Measurements from ENCODE around the gene ABCA2.
A peak's percentile ranks its signal among the peaks of the same experiment; 100 is the strongest.

Gene ABCA2

GRCh38 chr9:137051145-137051724 lies 23.2 kb upstream of the ABCA2 start:
- no peaks in the 10 kb centered on the region for H3K9me3 ChIP-seq (ENCODE audit: control insufficient read depth, low read length)
- no peak overlapping the region for H3K4me3 ChIP-seq (ENCODE audit: extremely low read depth, insufficient read depth, low read length, poor library complexity, severe bottlenecking)
- 89 to 91% methylated on average over 13 to 15 of the region's 17 CpGs for WGBS, 2 experiments (ENCODE audit: insufficient coverage in 2 of 2)
- H3K27ac ChIP-seq (ENCODE audit: low read depth, low read length, severe bottlenecking) = no peak overlapping the region
- peaks cover 2% of the 10 kb centered on the region for H3K4me1 ChIP-seq (ENCODE audit: control insufficient read depth, insufficient read depth, low read length, poor library complexity, severe bottlenecking)
- H3K36me3 ChIP-seq (ENCODE audit: control insufficient read depth, insufficient read depth, low read length) = no peaks in the 10 kb centered on the region

- 74% methylated on average over 5 of the region's 5 CpGs for WGBS, 2 experiments (ENCODE audit: insufficient coverage in 2 of 2)
- H3K27ac ChIP-seq (ENCODE audit: low read depth, low read length, severe bottlenecking) = no peak overlapping the region
- no peaks in the 10 kb centered on the region for H3K9me3 ChIP-seq (ENCODE audit: control insufficient read depth, low read length)
- peaks cover 2% of the 10 kb centered on the region for H3K4me1 ChIP-seq (ENCODE audit: control insufficient read depth, insufficient read depth, low read length, poor library complexity, severe bottlenecking)
- H3K4me3 ChIP-seq (ENCODE audit: extremely low read depth, insufficient read depth, low read length, poor library complexity, severe bottlenecking) = no peak overlapping the region
- H3K36me3 ChIP-seq (ENCODE audit: control insufficient read depth, insufficient read depth, low read length) = no peaks in the 10 kb centered on the region
Measured at GRCh38 chr9:137050570-137050969, 22.5 kb upstream of the ABCA2 start.

GRCh38 chr9:137049544-137050449 lies 21.8 kb upstream of the ABCA2 start:
- peaks cover 2% of the 10 kb centered on the region for H3K4me1 ChIP-seq (ENCODE audit: control insufficient read depth, insufficient read depth, low read length, poor library complexity, severe bottlenecking)
- WGBS, 2 experiments (ENCODE audit: insufficient coverage in 2 of 2) = 39 to 50% methylated on average over 29 to 38 of the region's 38 CpGs
- no peak overlapping the region for H3K27ac ChIP-seq (ENCODE audit: low read depth, low read length, severe bottlenecking)
- H3K9me3 ChIP-seq (ENCODE audit: control insufficient read depth, low read length) = no peaks in the 10 kb centered on the region
- H3K4me3 ChIP-seq (ENCODE audit: extremely low read depth, insufficient read depth, low read length, poor library complexity, severe bottlenecking) = no peak overlapping the region
- H3K36me3 ChIP-seq (ENCODE audit: control insufficient read depth, insufficient read depth, low read length) = no peaks in the 10 kb centered on the region

- Histone ChIP-seq H3K9me3 (ENCODE audit: control insufficient read depth, low read length) (no peaks in the 10 kb centered on the region), H3K36me3 (ENCODE audit: control insufficient read depth, insufficient read depth, low read length) (no peaks in the 10 kb centered on the region), H3K4me3 (ENCODE audit: extremely low read depth, insufficient read depth, low read length, poor library complexity, severe bottlenecking) (no peak overlapping the region), H3K27ac (ENCODE audit: low read depth, low read length, severe bottlenecking) (no peak overlapping the region), H3K4me1 (ENCODE audit: control insufficient read depth, insufficient read depth, low read length, poor library complexity, severe bottlenecking) (peaks cover 2% of the 10 kb centered on the region)
- WGBS, 2 experiments (ENCODE audit: insufficient coverage in 2 of 2) = 54 to 60% methylated on average over 56 of the region's 72 CpGs
Measured at GRCh38 chr9:137048655-137049543, 20.9 kb upstream of the ABCA2 start.

- no peaks in the 10 kb centered on the region for H3K4me1 ChIP-seq (ENCODE audit: control insufficient read depth, insufficient read depth, low read length, poor library complexity, severe bottlenecking)
- peak within 1 kb of the TSS; percentile 50 for H3K4me3 ChIP-seq (ENCODE audit: extremely low read depth, insufficient read depth, low read length, poor library complexity, severe bottlenecking)
- H3K9me3 ChIP-seq (ENCODE audit: control insufficient read depth, low read length) = no peaks in the 10 kb centered on the region
- H3K36me3 ChIP-seq (ENCODE audit: control insufficient read depth, insufficient read depth, low read length) = no peaks in the 10 kb centered on the region
- no peak within 1 kb of the TSS for H3K27ac ChIP-seq (ENCODE audit: low read depth, low read length, severe bottlenecking)
- WGBS, 2 experiments (ENCODE audit: insufficient coverage in 2 of 2) = 0 to 1% methylated on average over 56 to 57 of the region's 57 CpGs
Measured at GRCh38 chr9:137046088-137046787, 18.2 kb upstream of the ABCA2 start, which contains the start of gene NPDC1. TSS of gene NPDC1 (minus strand) at chr9:137046177. CDS start at chr9:137045989, 188 bp downstream.

- Histone ChIP-seq H3K4me1 (ENCODE audit: control insufficient read depth, insufficient read depth, low read length, poor library complexity, severe bottlenecking) (no peaks in the 10 kb centered on the region), H3K9me3 (ENCODE audit: control insufficient read depth, low read length) (no peaks in the 10 kb centered on the region), H3K4me3 (ENCODE audit: extremely low read depth, insufficient read depth, low read length, poor library complexity, severe bottlenecking) (peak overlapping the region; percentile 50), H3K36me3 (ENCODE audit: control insufficient read depth, insufficient read depth, low read length) (no peaks in the 10 kb centered on the region), H3K27ac (ENCODE audit: low read depth, low read length, severe bottlenecking) (no peak overlapping the region)
- 7 to 8% methylated on average over 75 to 77 of the region's 96 CpGs for WGBS, 2 experiments (ENCODE audit: insufficient coverage in 2 of 2)
Measured at GRCh38 chr9:137045294-137046087, 17.5 kb upstream of the ABCA2 start.

- Histone ChIP-seq H3K4me3 (ENCODE audit: extremely low read depth, insufficient read depth, low read length, poor library complexity, severe bottlenecking) (peak overlapping the region; percentile 50), H3K36me3 (ENCODE audit: control insufficient read depth, insufficient read depth, low read length) (peaks cover 3% of the 10 kb centered on the region), H3K27ac (ENCODE audit: low read depth, low read length, severe bottlenecking) (no peak overlapping the region), H3K4me1 (ENCODE audit: control insufficient read depth, insufficient read depth, low read length, poor library complexity, severe bottlenecking) (no peaks in the 10 kb centered on the region), H3K9me3 (ENCODE audit: control insufficient read depth, low read length) (no peaks in the 10 kb centered on the region)
- 77 to 83% methylated on average over 14 to 18 of the region's 18 CpGs for WGBS, 2 experiments (ENCODE audit: insufficient coverage in 2 of 2)
Measured at GRCh38 chr9:137044502-137045177, 16.6 kb upstream of the ABCA2 start.

GRCh38 chr9:137044037-137044436 lies 16.0 kb upstream of the ABCA2 start:
- H3K9me3 ChIP-seq (ENCODE audit: control insufficient read depth, low read length) = no peaks in the 10 kb centered on the region
- H3K4me3 ChIP-seq (ENCODE audit: extremely low read depth, insufficient read depth, low read length, poor library complexity, severe bottlenecking) = no peak overlapping the region
- H3K27ac ChIP-seq (ENCODE audit: low read depth, low read length, severe bottlenecking) = no peak overlapping the region
- peaks cover 9% of the 10 kb centered on the region for H3K36me3 ChIP-seq (ENCODE audit: control insufficient read depth, insufficient read depth, low read length)
- 76 to 85% methylated on average over 8 to 12 of the region's 12 CpGs for WGBS, 2 experiments (ENCODE audit: insufficient coverage in 2 of 2)
- H3K4me1 ChIP-seq (ENCODE audit: control insufficient read depth, insufficient read depth, low read length, poor library complexity, severe bottlenecking) = no peaks in the 10 kb centered on the region

Data from mesodermal cell (in vitro differentiated cells).